Smooth muscle cell (in vitro differentiated cells): ENCODE data around the gene ZNF181. TPM values are rescaled to one million over a fixed set of nuclear protein-coding genes. Genes with fewer than 3 reads are reported as not detected.

Source experiments
- DNase-seq: peaks from one replicate; lab custom pipeline; 2025; ENCODE audit not compliant: unreplicated experiment; lab: John Stamatoyannopoulos, UW
- H2AFZ ChIP-seq: fragments of 200-600 bp; sonication (generic); 2 replicates; pipeline ENCODE4 v1.6.0; 2016; ENCODE audit warnings: antibody characterized with exemption, low read depth, mild to moderate bottlenecking
- H3F3A ChIP-seq: fragments of 200-600 bp; sonication (generic); 2 replicates; pipeline ENCODE4 v1.6.0; 2017; ENCODE audit warnings: antibody characterized with exemption, low read depth
- H3K27ac ChIP-seq: fragments of 200-600 bp; sonication (generic); 2 replicates; pipeline ENCODE4 v1.5.1; 2016; ENCODE audit warnings: low read depth, mild to moderate bottlenecking
- H3K27me3 ChIP-seq: fragments of 200-600 bp; sonication (generic); 2 replicates; pipeline ENCODE4 v1.6.1; 2016; ENCODE audit warnings: low read depth, mild to moderate bottlenecking
- H3K36me3 ChIP-seq: fragments of 200-600 bp; sonication (generic); 2 replicates; pipeline ENCODE4 v1.5.1; 2016; ENCODE audit warnings: low read depth
- H3K4me1 ChIP-seq: fragments of 200-600 bp; sonication (generic); 2 replicates; pipeline ENCODE4 v1.5.1; 2016; ENCODE audit warnings: low read depth
- H3K4me2 ChIP-seq: fragments of 200-600 bp; sonication (generic); 2 replicates; pipeline ENCODE4 v1.6.0; 2016; ENCODE audit warnings: mild to moderate bottlenecking
- H3K4me3 ChIP-seq: fragments of 200-600 bp; sonication (generic); 2 replicates; pipeline ENCODE4 v1.5.1; 2016; ENCODE audit warnings: mild to moderate bottlenecking
- H3K79me2 ChIP-seq: fragments of 200-600 bp; sonication (generic); 2 replicates; pipeline ENCODE4 v1.6.0; 2016; ENCODE audit warnings: low read depth, mild to moderate bottlenecking
- H3K9ac ChIP-seq: fragments of 200-600 bp; sonication (generic); 2 replicates; pipeline ENCODE4 v1.6.0; 2016; ENCODE audit warnings: low read depth
- H3K9me3 ChIP-seq: fragments of 200-600 bp; sonication (generic); replicated peaks from 2 replicates; pipeline ENCODE4 v1.5.1; 2016; ENCODE audit warnings: low read depth
- H4K20me1 ChIP-seq: fragments of 200-600 bp; sonication (generic); 2 replicates; pipeline ENCODE4 v1.6.0; 2016; ENCODE audit warnings: low read depth
- WGBS: methylation state at CpG from one replicate; pipeline ENCODE4 v1.1.7; 2016; ENCODE audit warnings: low lambda C conversion rate; 5-methylcytosine and 5-hydroxymethylcytosine counted together
- polyA plus RNA-seq: library from polyadenylated mRNA; unstranded; fragments of >200 nt; fragmentation: Nextera tagmentation; extraction: Ambion mirVana; gene quantifications from 2 replicates; pipeline ENCODE4 v1.2.1, GENCODE V29; 2016
- total RNA-seq: library from RNA; depleted of rRNA; stranded (reverse); fragments of >200 nt; gene quantifications from 2 replicates; pipeline ENCODE4 v1.2.3, GENCODE V29; 2014
- TF ChIP-seq, protein P1 (sequence below): fragments of 200-600 bp; sonication (generic); IDR thresholded peaks from 2 replicates; pipeline ENCODE4 v1.5.1; 2017; ENCODE audit warnings: borderline replicate concordance, mild to moderate bottlenecking, antibody characterized with exemption; ENCODE audit not compliant: insufficient read depth, poor library complexity, severe bottlenecking

ZNF181 gene
- total and polyA plus RNA-seq, 2 experiments from 2014 or later = 4.1 to 9.7 TPM

DNA sequence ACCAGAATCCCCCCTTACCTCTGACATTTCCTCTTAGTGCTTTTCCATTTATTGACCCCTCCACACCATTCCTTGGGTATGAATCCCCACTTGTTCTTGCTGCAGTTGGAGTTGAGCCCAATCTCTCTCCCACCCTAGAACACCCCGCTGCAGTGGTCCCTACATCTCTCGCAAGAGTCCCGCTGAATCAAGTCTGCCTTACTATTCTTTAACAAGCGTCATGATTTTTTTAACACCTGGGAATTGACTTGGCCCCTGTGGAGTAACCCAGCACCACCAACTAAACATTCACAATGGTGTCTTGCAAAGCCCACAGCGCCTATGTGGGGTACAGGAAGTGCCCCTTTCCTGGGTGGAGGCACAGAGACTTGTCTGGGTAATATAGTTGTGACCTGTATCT lies 52.2 kb downstream of the ZNF181 start:
- H3F3A ChIP-seq = no peaks in the 10 kb centered on the region
- no peaks in the 10 kb centered on the region for H4K20me1 ChIP-seq
- no peak overlapping the region for H3K4me3 ChIP-seq
- no peaks in the 10 kb centered on the region for H3K36me3 ChIP-seq
- H3K4me2 ChIP-seq = no peak overlapping the region
- no peak for DNase-seq
- H2AFZ ChIP-seq = no peak overlapping the region
- no peaks in the 10 kb centered on the region for H3K79me2 ChIP-seq
- H3K4me1 ChIP-seq = no peaks in the 10 kb centered on the region
- no peak overlapping the region for H3K9ac ChIP-seq
- no peaks in the 10 kb centered on the region for H3K9me3 ChIP-seq
- no peak overlapping the region for H3K27ac ChIP-seq
- TF ChIP-seq, protein P1, sequence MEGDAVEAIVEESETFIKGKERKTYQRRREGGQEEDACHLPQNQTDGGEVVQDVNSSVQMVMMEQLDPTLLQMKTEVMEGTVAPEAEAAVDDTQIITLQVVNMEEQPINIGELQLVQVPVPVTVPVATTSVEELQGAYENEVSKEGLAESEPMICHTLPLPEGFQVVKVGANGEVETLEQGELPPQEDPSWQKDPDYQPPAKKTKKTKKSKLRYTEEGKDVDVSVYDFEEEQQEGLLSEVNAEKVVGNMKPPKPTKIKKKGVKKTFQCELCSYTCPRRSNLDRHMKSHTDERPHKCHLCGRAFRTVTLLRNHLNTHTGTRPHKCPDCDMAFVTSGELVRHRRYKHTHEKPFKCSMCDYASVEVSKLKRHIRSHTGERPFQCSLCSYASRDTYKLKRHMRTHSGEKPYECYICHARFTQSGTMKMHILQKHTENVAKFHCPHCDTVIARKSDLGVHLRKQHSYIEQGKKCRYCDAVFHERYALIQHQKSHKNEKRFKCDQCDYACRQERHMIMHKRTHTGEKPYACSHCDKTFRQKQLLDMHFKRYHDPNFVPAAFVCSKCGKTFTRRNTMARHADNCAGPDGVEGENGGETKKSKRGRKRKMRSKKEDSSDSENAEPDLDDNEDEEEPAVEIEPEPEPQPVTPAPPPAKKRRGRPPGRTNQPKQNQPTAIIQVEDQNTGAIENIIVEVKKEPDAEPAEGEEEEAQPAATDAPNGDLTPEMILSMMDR = no peak
- H3K27me3 ChIP-seq = no peaks in the 10 kb centered on the region
- WGBS = 78% methylated on average over 5 of the region's 5 CpGs

DNA sequence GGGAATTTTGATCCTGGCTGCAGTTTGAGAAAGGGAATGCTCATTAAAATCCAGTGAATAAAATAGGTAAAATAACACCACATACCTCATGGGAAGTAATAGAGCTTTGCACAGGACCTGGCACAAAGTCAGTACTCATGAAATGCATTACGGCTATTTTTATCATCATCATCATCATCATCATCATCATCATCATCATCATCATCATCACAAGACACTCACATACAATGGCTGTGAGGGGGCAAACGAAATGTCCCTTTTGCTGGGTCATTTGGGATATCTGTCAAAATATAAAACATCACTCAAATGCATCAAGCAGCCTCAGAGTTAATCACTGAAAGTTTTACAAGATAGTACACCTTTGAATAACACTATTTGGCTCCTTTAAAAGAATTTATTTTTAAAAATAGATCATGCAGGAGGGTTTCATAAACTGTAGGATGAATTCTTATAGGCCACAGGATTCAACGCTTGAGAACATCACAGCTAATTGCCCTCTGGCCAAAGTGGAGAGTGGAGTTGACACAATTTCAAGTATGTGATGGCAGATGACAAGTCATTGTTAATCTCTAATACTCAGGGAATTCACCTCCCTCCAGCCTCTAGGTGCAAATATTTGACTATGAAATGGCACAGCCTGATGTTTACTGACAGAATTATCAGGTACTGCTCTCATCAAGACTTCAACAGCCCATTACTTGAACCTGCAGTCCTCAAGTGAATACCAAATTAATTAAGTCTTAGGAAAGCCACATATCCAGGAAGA lies 53.2 kb downstream of the ZNF181 start:
- no peaks in the 10 kb centered on the region for H3K36me3 ChIP-seq
- WGBS = 67% methylated on average over 3 of the region's 3 CpGs
- no peak overlapping the region for H3K4me3 ChIP-seq
- no peak overlapping the region for H2AFZ ChIP-seq
- H3K27me3 ChIP-seq = no peaks in the 10 kb centered on the region
- no peak overlapping the region for H3K9ac ChIP-seq
- no peaks in the 10 kb centered on the region for H3K9me3 ChIP-seq
- no peak for DNase-seq
- H3K4me1 ChIP-seq = no peaks in the 10 kb centered on the region
- H3F3A ChIP-seq = no peaks in the 10 kb centered on the region
- no peak overlapping the region for H3K27ac ChIP-seq
- TF ChIP-seq, protein P1 = no peak
- no peaks in the 10 kb centered on the region for H3K79me2 ChIP-seq
- H3K4me2 ChIP-seq = no peak overlapping the region
- H4K20me1 ChIP-seq = no peaks in the 10 kb centered on the region

DNA sequence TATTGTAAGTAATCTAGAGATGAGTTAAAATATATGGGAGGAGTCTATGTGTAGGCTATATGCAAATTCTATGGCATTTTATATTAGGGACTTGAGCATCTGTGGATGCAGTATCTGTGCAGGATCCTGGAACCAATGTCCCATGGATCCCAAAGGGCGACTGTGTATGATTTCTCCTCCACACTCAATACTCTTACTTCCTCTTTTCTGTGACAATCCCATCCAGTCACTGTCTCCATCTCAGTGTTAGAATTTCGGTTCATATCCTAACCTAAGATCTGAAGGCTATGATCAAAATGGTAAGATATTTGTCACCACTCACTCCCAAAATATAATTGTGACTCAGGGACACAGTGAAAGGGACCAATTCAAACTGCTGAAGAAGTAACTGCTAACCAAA lies 54.0 kb downstream of the ZNF181 start:
- Histone ChIP-seq H3K27ac (no peak overlapping the region), H3K4me3 (no peak overlapping the region), H2AFZ (no peak overlapping the region), H3K79me2 (no peaks in the 10 kb centered on the region), H3K36me3 (no peaks in the 10 kb centered on the region), H3K9ac (no peak overlapping the region), H3K4me1 (no peaks in the 10 kb centered on the region), H3K4me2 (no peak overlapping the region), H3K27me3 (no peaks in the 10 kb centered on the region), H3F3A (no peaks in the 10 kb centered on the region), H4K20me1 (no peaks in the 10 kb centered on the region), H3K9me3 (no peaks in the 10 kb centered on the region)
- TF ChIP-seq, protein P1 = no peak
- WGBS = 49% methylated on average over 2 of the region's 2 CpGs
- no peak for DNase-seq

DNA sequence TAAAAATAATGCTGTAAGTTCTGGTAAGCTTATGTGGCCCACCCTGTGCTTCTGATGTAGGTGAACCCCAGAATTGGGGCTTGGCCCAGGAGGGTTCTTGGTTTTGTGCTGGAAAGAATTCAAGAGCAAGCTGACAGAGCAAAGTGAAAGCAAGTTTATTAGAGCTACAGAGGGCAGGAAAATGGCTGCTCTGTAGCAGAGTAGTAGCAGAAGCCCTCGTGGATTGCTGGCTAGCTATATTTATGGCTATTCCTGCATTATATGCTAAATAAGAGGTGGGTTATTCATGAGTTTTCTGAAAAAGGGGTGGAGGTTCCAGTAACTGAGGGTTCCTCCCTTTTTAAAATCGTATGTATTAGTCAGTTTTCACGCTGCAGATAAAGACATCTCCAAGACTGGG lies 59.5 kb downstream of the ZNF181 start:
- Histone ChIP-seq H3K27me3 (no peaks in the 10 kb centered on the region), H3K27ac (no peak overlapping the region), H2AFZ (no peak overlapping the region), H3K79me2 (no peaks in the 10 kb centered on the region), H3K4me1 (no peaks in the 10 kb centered on the region), H3F3A (no peaks in the 10 kb centered on the region), H3K9ac (no peak overlapping the region), H3K9me3 (no peaks in the 10 kb centered on the region), H3K36me3 (no peaks in the 10 kb centered on the region), H3K4me3 (no peak overlapping the region), H3K4me2 (no peak overlapping the region), H4K20me1 (no peaks in the 10 kb centered on the region)
- TF ChIP-seq, protein P1 = no peak
- WGBS = 83% methylated on average over 3 of the region's 3 CpGs
- DNase-seq = no peak
